ENCODE results near the gene CDKN2A. TPM values are rescaled to one million over a fixed set of nuclear protein-coding genes. Genes with fewer than 3 reads are reported as not detected.

Gene CDKN2A
- total and polyA plus RNA-seq, 2 donors (not counting 1 experiment from before 2014, with no cell fraction given) = 6.4 to 11.7 TPM

GRCh38 chr9:21931428-21931827 lies 62.8 kb downstream of the CDKN2A start:
- Mint-ChIP-seq H3K27ac (no peak overlapping the region), H3K9me3 (ENCODE audit: insufficient read depth) (no peaks in the 10 kb centered on the region), H3K4me3 (no peak overlapping the region), H3K27me3 (no peaks in the 10 kb centered on the region), H3K4me1 (no peaks in the 10 kb centered on the region)
- intact Hi-C loops (cut with micrococcal nuclease) = no loop called here
- ATAC-seq (ENCODE audit: low read depth) (no peak), DNase-seq (no peak)
- TF ChIP-seq EZH2 (IDR thresholded peaks at IDR 0.05; ENCODE audit: borderline replicate concordance, insufficient read depth, low read depth, low read length, poor library complexity, severe bottlenecking) = no peak
- 100% methylated on average over 1 of the region's 1 CpG for WGBS (ENCODE audit: insufficient coverage)
- H3K9ac ChIP-seq (ENCODE audit: low read length) = no peak overlapping the region
- ChIA-PET POLR2A (no interaction called here), CTCF (no interaction called here)
- H2AFZ ChIP-seq (ENCODE audit: insufficient read depth, low read depth, low read length, poor library complexity, severe bottlenecking) = no peak overlapping the region
- no peaks in the 10 kb centered on the region for H3K9me3 ChIP-seq (ENCODE audit: control extremely low read depth in 1 of 3, control insufficient read depth in 2 of 3, insufficient read depth in 1 of 3, low read length in 2 of 3)
- H3K27ac ChIP-seq (ENCODE audit: low read length in 2 of 2) = no peak overlapping the region
- no peaks in the 10 kb centered on the region for H3K36me3 ChIP-seq (replicated peaks in 1 of 2; ENCODE audit: control extremely low read depth in 1 of 2, control insufficient read depth in 1 of 2, extremely low read depth in 1 of 2, insufficient read depth in 2 of 2, low read length in 1 of 2)
- no peaks in the 10 kb centered on the region for H3K27me3 ChIP-seq (replicated peaks in 1 of 4; ENCODE audit: control extremely low read depth in 1 of 4, control insufficient read depth in 3 of 4, insufficient read depth in 4 of 4, low read length in 3 of 4)
- H3K79me2 ChIP-seq (ENCODE audit: control insufficient read depth, insufficient read depth, low read length) = no peaks in the 10 kb centered on the region
- H3K4me2 ChIP-seq (replicated peaks; ENCODE audit: low read depth, low read length, poor library complexity, severe bottlenecking) = no peak overlapping the region
- H4K20me1 ChIP-seq (ENCODE audit: control insufficient read depth, insufficient read depth, low read length, poor library complexity, severe bottlenecking) = no peaks in the 10 kb centered on the region
- no peak overlapping the region for H3K4me3 ChIP-seq (ENCODE audit: control extremely low read depth in 1 of 5, extremely low read depth in 1 of 5, insufficient read depth in 1 of 5, low read depth in 2 of 5, low read length in 4 of 5)
- no peaks in the 10 kb centered on the region for H3K4me1 ChIP-seq (ENCODE audit: control insufficient read depth in 2 of 2, insufficient read depth in 2 of 2, low read length in 2 of 2)

DNA sequence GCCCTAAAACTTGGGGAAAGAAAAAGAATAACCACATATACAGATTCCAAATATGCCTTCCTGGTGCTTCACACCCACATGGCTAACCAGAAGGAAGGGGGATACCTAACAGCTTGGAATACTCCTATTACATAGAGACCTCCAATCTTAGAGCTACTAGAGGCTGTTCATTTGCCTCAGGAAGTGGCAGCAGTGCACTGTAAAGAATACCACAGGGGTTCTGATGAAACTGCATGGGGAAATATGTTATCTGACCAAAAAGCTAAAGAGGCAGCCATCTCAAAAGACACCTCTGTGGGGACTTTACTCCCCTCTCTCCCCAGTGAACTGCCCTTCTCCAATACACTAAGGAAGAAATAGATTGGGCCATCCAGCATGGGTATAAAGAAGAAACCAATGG lies 66.4 kb downstream of the CDKN2A start:
- Histone ChIP-seq H2AFZ (ENCODE audit: insufficient read depth, low read depth, low read length, poor library complexity, severe bottlenecking) (no peak overlapping the region), H3K9me3 (ENCODE audit: control extremely low read depth in 1 of 3, control insufficient read depth in 2 of 3, insufficient read depth in 1 of 3, low read length in 2 of 3) (no peaks in the 10 kb centered on the region), H3K36me3 (replicated peaks in 1 of 2; ENCODE audit: control extremely low read depth in 1 of 2, control insufficient read depth in 1 of 2, extremely low read depth in 1 of 2, insufficient read depth in 2 of 2, low read length in 1 of 2) (no peaks in the 10 kb centered on the region), H3K27me3 (replicated peaks in 1 of 4; ENCODE audit: control extremely low read depth in 1 of 4, control insufficient read depth in 3 of 4, insufficient read depth in 4 of 4, low read length in 3 of 4) (no peaks in the 10 kb centered on the region), H3K79me2 (ENCODE audit: control insufficient read depth, insufficient read depth, low read length) (no peaks in the 10 kb centered on the region), H3K4me3 (ENCODE audit: control extremely low read depth in 1 of 5, extremely low read depth in 1 of 5, insufficient read depth in 1 of 5, low read depth in 2 of 5, low read length in 4 of 5) (no peak overlapping the region), H3K27ac (ENCODE audit: low read length in 2 of 2) (no peak overlapping the region), H3K4me1 (ENCODE audit: control insufficient read depth in 2 of 2, insufficient read depth in 2 of 2, low read length in 2 of 2) (no peaks in the 10 kb centered on the region), H4K20me1 (ENCODE audit: control insufficient read depth, insufficient read depth, low read length, poor library complexity, severe bottlenecking) (no peaks in the 10 kb centered on the region), H3K9ac (ENCODE audit: low read length) (no peak overlapping the region), H3K4me2 (replicated peaks; ENCODE audit: low read depth, low read length, poor library complexity, severe bottlenecking) (no peak overlapping the region)
- intact Hi-C loops (cut with micrococcal nuclease) = loop anchor here (10.0 kb wide), 1 partner anchor 63 kb away; no protein-coding TSS in a partner anchor
- ATAC-seq (ENCODE audit: low read depth) = no peak
- Mint-ChIP-seq H3K27ac (no peak overlapping the region), H3K4me3 (no peak overlapping the region), H3K4me1 (no peaks in the 10 kb centered on the region), H3K27me3 (no peaks in the 10 kb centered on the region), H3K9me3 (ENCODE audit: insufficient read depth) (no peaks in the 10 kb centered on the region)
- DNase-seq = no peak
- CTCF ChIA-PET = no interaction called here
- POLR2A ChIA-PET = no interaction called here
- TF ChIP-seq, protein P1, sequence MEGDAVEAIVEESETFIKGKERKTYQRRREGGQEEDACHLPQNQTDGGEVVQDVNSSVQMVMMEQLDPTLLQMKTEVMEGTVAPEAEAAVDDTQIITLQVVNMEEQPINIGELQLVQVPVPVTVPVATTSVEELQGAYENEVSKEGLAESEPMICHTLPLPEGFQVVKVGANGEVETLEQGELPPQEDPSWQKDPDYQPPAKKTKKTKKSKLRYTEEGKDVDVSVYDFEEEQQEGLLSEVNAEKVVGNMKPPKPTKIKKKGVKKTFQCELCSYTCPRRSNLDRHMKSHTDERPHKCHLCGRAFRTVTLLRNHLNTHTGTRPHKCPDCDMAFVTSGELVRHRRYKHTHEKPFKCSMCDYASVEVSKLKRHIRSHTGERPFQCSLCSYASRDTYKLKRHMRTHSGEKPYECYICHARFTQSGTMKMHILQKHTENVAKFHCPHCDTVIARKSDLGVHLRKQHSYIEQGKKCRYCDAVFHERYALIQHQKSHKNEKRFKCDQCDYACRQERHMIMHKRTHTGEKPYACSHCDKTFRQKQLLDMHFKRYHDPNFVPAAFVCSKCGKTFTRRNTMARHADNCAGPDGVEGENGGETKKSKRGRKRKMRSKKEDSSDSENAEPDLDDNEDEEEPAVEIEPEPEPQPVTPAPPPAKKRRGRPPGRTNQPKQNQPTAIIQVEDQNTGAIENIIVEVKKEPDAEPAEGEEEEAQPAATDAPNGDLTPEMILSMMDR (IDR thresholded peaks at IDR 0.05) = no peak
- TF ChIP-seq EZH2 (IDR thresholded peaks at IDR 0.05; ENCODE audit: borderline replicate concordance, insufficient read depth, low read depth, low read length, poor library complexity, severe bottlenecking) = no peak
